ENCODE measurements around the gene CCDC159. TPM values are rescaled to one million over a fixed set of nuclear protein-coding genes. Genes with fewer than 3 reads are reported as not detected.
A peak's percentile ranks its signal among the peaks of the same experiment; 100 is the strongest.

The CCDC159 gene
- total RNA-seq, 2 experiments from 2014 or later, result 35.5 to 42.4 TPM

DNA sequence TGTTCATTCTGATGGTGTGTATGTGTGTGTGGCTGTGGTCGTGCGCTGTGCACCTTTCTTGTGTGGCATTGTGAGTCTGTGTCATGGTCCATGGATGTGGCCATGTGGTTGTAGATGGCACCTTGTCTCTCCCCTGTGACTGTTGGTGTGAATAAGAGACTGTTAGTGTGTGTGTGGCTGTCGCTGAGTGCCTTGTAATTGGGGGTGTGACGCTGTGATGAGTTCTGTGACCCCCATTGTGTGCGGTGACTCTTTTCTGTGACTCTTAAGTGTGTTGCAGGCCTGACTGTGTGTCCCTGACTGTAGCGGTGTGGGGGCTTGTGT lies 9.7 kb downstream of the CCDC159 start:
- Mint-ChIP-seq H3K4me3 (peak overlapping the region; percentile 68), H3K27me3 (peaks cover 5% of the 10 kb centered on the region), H3K9me3 (no peaks in the 10 kb centered on the region), H3K27ac (no peak overlapping the region), H3K36me3 (ENCODE audit: low read depth) (no peaks in the 10 kb centered on the region), H3K4me1 (ENCODE audit: low read depth) (peaks cover 10% of the 10 kb centered on the region)
- ATAC-seq (ENCODE audit: poor library complexity) (no peak), DNase-seq (no peak)
- no peak overlapping the region for H3K27ac ChIP-seq (ENCODE audit: low read depth in 1 of 2, low read length in 2 of 2)
- intact Hi-C loops (cut with DNase I, micrococcal nuclease), result no loop called here
- peaks cover 0 to under 1% of the 10 kb centered on the region in 2 experiments for H3K9me3 ChIP-seq (ENCODE audit: control insufficient read depth in 1 of 2, insufficient read depth in 1 of 2, low read length in 2 of 2)
- TF ChIP-seq CTCF (IDR thresholded peaks at IDR 0.05), result no peak
- POLR2A ChIA-PET, result no interaction called here
- CTCF ChIA-PET, result no interaction called here
- peak overlapping the region; percentile 36 for H3K4me3 ChIP-seq (ENCODE audit: low read length)
- peaks cover 19% of the 10 kb centered on the region for H3K4me1 ChIP-seq (ENCODE audit: insufficient read depth, low read length)
- H3K27me3 ChIP-seq (ENCODE audit: control insufficient read depth in 1 of 2, insufficient read depth in 2 of 2, low read length in 2 of 2), result no peaks in the 10 kb centered on the region
- H3K36me3 ChIP-seq (ENCODE audit: insufficient read depth, low read length), result no peaks in the 10 kb centered on the region

DNA sequence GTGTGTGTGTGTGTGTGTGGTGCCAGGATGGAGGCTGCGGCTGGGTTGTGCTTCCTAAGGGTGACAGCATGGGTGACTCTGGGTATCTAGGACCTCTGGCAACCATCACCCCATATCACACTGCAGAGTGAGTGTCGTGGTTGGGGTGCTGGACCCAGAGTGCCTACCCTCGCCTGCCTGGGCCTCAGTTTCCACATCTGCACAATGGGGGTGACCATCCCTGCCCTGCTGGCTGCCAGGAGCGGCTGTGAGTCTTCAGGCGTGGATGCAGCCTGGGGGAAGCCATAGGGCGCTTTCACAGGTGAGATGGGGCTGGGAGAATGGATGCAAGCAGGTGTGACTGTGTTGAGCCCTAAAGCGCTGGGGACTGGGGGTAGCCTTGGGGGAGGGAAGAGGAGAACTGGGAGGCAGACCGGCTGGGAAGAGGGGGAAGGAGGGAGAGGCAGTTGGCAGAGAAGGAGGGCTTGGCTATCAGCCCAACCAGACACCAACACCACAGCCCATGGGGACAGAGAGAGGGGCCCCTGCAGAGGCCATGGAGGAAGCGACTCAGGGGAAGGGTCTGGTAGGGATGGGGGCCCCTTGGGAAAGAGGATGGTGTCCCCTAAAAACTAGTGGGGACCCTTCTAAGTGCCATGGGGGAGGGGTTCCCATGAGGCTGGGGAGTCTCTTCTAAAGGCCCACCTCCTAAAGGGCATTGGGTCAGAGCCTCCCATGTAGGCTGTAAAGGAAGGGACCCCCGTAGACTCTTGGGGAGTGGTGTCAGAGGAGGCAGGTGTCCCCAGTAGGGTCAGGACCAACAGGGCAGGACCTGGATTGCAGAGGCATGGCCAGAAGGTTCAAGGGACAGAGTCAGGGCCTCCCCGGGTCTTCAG lies 10.6 kb downstream of the CCDC159 start:
- H3K27ac ChIP-seq (ENCODE audit: low read depth in 1 of 2, low read length in 2 of 2), result no peak overlapping the region
- Mint-ChIP-seq H3K27ac (no peak overlapping the region), H3K4me3 (no peak overlapping the region), H3K36me3 (ENCODE audit: low read depth) (no peaks in the 10 kb centered on the region), H3K9me3 (no peaks in the 10 kb centered on the region), H3K27me3 (peaks cover 5% of the 10 kb centered on the region), H3K4me1 (ENCODE audit: low read depth) (peaks cover 10% of the 10 kb centered on the region)
- peaks cover 0 to 7% of the 10 kb centered on the region in 2 experiments for H3K9me3 ChIP-seq (ENCODE audit: control insufficient read depth in 1 of 2, insufficient read depth in 1 of 2, low read length in 2 of 2)
- H3K4me3 ChIP-seq (ENCODE audit: low read length), result no peak overlapping the region
- H3K27me3 ChIP-seq (ENCODE audit: control insufficient read depth in 1 of 2, insufficient read depth in 2 of 2, low read length in 2 of 2), result no peaks in the 10 kb centered on the region
- peaks cover 19% of the 10 kb centered on the region for H3K4me1 ChIP-seq (ENCODE audit: insufficient read depth, low read length)
- TF ChIP-seq CTCF (IDR thresholded peaks at IDR 0.05), result no peak
- DNase-seq, result peak in 1 of 14 experiments; percentile 14
- POLR2A ChIA-PET, result no interaction called here
- no peaks in the 10 kb centered on the region for H3K36me3 ChIP-seq (ENCODE audit: insufficient read depth, low read length)
- no peak for ATAC-seq (ENCODE audit: poor library complexity)
- CTCF ChIA-PET, result no interaction called here
- intact Hi-C loops (cut with DNase I, micrococcal nuclease), result no loop called here

DNA sequence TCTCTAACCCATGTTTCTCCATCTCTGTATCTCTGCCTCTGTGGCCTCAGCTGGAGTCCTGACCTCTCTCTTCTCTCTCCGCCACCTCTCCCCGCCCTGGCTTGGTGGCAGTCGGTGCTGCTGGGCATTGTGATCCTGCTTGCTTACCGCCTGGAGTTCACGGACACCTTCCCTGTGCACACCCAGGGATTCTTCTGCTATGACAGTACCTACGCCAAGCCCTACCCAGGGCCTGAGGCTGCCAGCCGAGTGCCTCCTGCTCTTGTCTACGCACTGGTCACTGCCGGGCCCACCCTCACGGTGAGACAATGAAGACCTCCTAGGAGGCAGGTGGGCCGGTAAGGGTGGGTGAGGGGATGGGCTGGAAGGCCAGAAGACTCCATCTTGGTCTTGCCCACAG lies 13.1 kb downstream of the CCDC159 start:
- peaks cover 5% of the 10 kb centered on the region for H3K27me3 Mint-ChIP-seq
- POLR2A ChIA-PET, result interaction anchor here (1.3 kb wide), 1 partner anchor 16 kb away, joined by 3 read pairs; no protein-coding TSS in a partner anchor

More for the DNA sequence above, 13.1 kb downstream of the CCDC159 start:
- intact Hi-C loops (cut with DNase I, micrococcal nuclease), result no loop called here
- Histone ChIP-seq H3K36me3 (ENCODE audit: insufficient read depth, low read length) (peaks cover 4% of the 10 kb centered on the region), H3K27me3 (ENCODE audit: control insufficient read depth in 1 of 2, insufficient read depth in 2 of 2, low read length in 2 of 2) (no peaks in the 10 kb centered on the region), H3K27ac (ENCODE audit: low read depth in 1 of 2, low read length in 2 of 2) (no peak overlapping the region), H3K9me3 (ENCODE audit: control insufficient read depth in 1 of 2, insufficient read depth in 1 of 2, low read length in 2 of 2) (peaks cover 0 to 7% of the 10 kb centered on the region in 2 experiments), H3K4me3 (ENCODE audit: low read length) (no peak overlapping the region), H3K4me1 (ENCODE audit: insufficient read depth, low read length) (peaks cover 19% of the 10 kb centered on the region)
- TF ChIP-seq CTCF (IDR thresholded peaks at IDR 0.05), result no peak
- DNase-seq (no peak), ATAC-seq (ENCODE audit: poor library complexity) (no peak)
- Mint-ChIP-seq H3K36me3 (ENCODE audit: low read depth) (peaks cover under 1% of the 10 kb centered on the region), H3K4me1 (ENCODE audit: low read depth) (peaks cover 10% of the 10 kb centered on the region), H3K4me3 (no peak overlapping the region), H3K27ac (no peak overlapping the region), H3K9me3 (no peaks in the 10 kb centered on the region)
- CTCF ChIA-PET, result interaction anchor here (0.9 kb wide), 1 partner anchor 9 kb away, joined by 3 read pairs; no protein-coding TSS in a partner anchor
